Ramos (cell line): ENCODE measurements around the gene PMEPA1.

ENCODE experiments used
- in situ Hi-C: fragments of 300-500 bp; cut with MboI; formaldehyde crosslinking; loops from one replicate; pipeline ENCODE4 v1.14.3; 2022; ENCODE audit warnings: low sequenced_read_pairs; ENCODE audit not compliant: unreplicated experiment

Gene PMEPA1

DNA sequence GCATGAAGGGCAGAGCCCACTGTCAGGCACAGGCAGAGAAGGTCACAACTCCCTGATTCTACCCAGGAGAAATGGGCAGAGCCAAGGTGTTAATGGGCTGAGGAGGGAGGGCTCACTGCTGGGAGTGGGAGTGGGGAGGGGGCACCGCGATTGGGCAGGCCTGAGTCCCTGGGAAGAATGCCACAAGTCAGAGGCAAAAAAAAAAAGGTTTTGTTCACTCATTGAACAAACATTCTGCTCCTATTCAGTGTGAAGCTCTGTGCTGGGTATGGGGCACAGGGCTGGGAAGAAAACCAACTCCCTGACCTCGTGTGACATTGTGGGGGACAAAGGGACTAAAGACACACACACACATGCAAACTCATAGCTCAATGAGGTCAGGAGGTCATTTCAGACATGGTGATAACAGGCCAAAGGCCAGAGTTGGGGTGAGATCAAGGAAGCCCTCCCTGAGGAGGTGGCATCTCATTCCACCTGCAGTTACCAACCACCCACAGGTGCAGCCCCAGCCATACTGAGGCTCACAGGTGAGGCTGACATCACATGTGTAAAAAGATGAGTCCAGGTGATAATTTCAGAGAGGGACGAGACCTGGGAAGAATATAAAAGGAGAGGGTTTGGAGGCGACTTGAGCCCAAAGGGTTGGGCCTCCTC, 3.2 kb upstream of the PMEPA1 start:
- in situ Hi-C loops = no loop called here

GRCh38 chr20:57712341-57712740, 2.5 kb upstream of the PMEPA1 start:
- in situ Hi-C loops = no loop called here

GRCh38 chr20:57711826-57712225, 2.0 kb upstream of the PMEPA1 start:
- in situ Hi-C loops = no loop called here

GRCh38 chr20:57711311-57711712, 1.5 kb upstream of the PMEPA1 start:
- in situ Hi-C loops = no loop called here

- in situ Hi-C loops = no loop called here
These were observed 1.0 kb upstream of the PMEPA1 start for GRCh38 chr20:57710841-57711240.

DNA sequence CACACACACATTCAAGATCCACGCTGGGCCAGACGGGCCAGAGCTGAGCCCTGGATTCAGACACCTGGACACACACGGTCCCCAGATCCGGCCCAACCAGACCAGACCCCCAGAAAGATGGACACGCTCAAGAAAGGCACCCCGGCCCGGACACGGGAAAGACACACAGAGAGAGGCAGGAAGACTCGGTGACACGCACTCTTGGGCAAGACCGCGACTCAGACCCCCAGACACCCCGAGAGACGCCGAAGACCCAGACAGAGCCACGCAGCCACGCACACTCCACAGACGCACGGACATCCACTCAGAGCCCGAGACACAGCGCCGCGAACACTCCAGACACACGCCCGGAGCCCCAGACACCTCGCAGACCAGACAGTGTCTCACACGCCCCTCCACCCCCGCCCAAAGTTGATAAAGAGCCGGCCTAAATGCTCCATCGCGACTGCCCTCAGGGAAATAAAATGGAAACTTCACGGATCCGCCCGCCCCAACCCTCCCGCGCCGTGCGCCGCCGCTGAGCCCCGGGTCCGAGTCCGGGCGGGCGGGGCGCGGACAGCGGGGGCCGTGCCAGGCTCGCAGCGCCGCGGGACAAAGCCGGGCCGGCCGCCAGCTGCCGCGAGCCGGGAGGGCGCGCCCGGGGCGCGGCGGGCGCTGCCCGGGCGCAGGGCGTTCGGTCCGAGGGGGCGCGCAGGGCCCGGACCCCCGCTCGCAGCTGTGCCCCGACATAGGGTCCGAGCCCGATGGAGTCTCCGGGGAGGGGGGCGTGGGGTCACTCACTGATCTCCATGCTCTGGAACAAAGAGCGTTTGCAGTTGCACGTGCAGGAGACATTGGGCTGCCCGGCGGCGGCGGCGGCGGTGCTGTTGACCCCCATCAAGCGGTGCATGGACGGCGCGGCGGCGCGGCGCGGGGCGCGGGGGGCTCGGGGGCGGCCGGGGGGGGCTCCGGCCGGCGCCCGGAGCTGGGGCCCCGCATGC, 831 bp downstream of the PMEPA1 start:
- in situ Hi-C loops = no loop called here

- in situ Hi-C loops = no loop called here
These were observed 1.7 kb downstream of the PMEPA1 start for GRCh38 chr20:57707849-57708693.

DNA sequence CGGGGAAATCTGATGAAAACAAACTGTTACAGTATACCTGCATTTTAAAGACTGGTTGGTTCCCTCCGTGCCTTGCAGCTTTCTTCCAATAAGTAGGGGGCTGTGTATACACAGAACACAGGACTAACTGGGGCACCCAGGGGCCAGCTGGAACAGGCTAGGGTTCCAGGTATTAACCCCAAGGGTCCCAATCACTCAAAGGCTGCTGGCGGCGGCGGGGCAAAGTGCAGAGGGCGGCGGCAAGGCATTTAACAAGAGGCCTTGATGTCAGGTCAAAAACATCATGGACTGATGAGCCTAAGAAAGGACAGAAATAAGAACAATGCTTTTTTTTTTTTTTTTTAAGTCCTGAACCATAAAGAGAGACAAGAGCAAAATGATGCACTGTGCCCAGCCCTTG, 2.5 kb downstream of the PMEPA1 start:
- in situ Hi-C loops = no loop called here

GRCh38 chr20:57705127-57705899, 4.5 kb downstream of the PMEPA1 start:
- in situ Hi-C loops = no loop called here

DNA sequence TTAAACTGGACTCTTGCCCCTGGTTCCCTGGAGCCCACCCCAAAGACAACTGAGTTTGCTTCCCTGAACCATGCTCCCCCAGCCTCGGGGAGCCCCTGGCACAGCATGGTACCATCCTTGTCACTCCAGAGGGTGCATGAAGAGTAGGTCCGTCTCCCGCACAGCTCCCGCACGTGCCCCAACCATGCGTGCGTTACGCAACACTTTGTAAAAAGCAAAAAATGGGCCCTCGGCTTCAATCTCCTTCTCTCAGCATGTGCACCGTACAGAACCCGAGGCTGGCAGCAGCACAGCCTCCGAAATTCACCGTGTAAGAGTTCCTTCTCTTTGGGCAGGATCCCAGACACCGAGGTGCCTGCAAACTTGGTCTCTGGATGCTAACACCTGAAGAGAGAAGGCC, 5.6 kb downstream of the PMEPA1 start:
- in situ Hi-C loops = no loop called here

DNA sequence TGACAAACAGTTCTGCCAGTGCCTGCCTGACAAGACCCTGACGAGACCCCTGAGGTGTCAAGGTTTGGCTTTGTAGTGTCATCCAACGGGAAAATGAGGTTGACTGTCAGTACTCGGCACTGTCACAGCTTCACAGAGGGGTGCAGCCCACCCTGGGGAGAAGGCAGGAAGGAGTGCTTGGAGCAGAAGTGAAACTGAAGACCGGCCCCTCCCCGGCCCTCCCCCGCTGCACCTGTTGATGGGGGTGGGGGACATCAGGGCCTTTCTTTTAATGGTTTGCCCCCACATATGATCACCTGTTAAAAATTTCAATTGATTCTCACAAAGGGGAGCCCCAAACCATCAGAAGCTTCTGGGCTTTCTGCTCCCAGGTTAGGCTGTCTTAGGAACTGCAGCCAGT, 6.8 kb downstream of the PMEPA1 start:
- in situ Hi-C loops = no loop called here

DNA sequence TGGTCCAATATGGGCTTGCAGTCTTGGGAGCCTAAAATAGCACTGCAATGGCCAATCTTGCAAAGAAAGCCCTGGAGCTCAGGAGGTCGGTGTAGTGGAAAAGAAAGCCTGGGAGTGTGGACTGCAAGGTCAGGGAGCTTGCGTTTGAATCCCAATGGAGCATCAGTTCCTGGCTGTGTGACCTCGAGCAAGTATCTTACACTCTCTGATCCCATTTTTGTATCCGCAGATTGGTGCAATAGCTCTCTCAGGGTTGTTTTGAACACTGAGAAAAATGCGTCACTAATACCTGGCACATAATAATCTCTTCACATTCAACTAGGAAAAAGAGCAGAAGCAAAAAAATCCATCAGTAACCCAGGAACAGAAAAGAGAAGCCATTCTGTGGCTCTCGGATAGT, 7.3 kb downstream of the PMEPA1 start:
- in situ Hi-C loops = no loop called here

- in situ Hi-C loops = no loop called here
These were observed 7.7 kb downstream of the PMEPA1 start for GRCh38 chr20:57702091-57702490.

DNA sequence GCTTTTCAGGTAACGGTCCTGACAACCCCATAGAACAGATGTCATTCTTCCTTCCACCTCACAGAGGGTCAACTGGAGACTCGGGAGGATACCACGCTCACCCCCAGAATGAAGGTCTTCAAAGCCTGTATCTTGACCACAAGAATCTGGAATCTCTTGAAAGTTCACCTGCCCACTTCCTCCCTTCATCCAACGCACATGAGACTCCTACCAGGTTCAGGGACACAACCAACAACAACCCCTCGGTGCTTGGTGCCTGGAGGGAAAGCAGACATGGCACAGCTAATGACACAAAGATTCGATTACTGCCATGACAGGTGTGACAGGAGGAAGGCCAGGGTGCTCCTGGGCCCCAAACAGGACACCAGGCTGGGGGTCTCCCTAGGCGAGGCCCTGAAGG, 8.2 kb downstream of the PMEPA1 start:
- in situ Hi-C loops = no loop called here

DNA sequence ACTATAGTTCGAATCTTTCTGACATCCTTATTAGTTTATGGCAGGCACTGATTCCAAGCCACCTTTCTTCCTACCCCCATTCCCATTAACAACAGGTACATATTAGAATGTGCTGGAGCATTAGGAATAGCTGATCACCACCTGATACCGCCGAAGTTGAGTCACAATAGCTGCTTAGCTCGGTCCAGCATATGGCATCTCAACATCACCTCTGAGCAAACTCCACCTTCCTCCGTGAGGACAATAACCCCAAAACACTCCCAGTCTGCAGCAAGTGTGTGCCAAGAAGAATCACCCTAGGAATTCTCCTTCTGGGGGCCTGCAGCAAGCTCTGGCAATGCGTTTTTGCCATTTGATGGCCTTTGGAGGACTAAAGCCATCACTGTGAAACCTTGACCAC, 8.7 kb downstream of the PMEPA1 start:
- in situ Hi-C loops = no loop called here

DNA sequence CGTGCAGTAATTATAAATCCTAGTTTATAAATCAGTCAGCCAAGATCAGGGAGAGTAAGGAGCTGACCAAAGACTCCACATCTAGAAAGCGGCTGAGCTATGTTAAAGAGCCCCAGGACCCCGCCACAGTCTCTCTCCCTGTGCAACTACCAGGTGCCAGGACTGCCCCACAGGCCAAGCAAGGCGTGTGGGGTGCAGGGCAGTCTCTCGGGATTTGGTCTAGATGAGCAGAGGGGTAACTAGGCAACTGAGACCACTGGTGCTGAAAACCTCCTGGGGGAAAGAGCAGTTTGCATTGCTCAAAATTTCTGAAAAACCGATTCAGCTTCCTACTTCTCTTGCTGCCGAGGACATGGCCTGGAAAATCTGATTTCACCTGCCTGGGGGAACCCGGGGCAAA, 10.4 kb downstream of the PMEPA1 start:
- in situ Hi-C loops = no loop called here

DNA sequence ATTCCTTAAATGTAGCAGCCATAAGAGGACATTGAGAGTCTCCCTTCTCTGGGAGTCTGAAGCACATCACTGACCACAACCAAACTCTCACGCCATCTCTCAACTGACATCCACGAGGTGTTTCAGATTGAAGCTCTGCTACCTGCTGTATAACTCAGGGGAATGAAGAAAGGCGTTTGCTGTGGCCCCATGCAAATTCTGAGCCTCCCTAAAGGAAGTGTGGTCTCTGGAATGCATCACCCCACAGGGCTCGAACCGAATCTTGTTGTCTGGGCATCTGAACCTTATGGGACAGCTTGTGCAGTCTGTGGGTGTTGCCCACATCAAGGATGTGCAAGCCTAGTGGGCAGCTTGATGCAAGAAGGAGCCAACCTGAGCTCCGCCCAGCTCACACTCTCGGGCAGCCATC, 10.9 kb downstream of the PMEPA1 start:
- in situ Hi-C loops = no loop called here

DNA sequence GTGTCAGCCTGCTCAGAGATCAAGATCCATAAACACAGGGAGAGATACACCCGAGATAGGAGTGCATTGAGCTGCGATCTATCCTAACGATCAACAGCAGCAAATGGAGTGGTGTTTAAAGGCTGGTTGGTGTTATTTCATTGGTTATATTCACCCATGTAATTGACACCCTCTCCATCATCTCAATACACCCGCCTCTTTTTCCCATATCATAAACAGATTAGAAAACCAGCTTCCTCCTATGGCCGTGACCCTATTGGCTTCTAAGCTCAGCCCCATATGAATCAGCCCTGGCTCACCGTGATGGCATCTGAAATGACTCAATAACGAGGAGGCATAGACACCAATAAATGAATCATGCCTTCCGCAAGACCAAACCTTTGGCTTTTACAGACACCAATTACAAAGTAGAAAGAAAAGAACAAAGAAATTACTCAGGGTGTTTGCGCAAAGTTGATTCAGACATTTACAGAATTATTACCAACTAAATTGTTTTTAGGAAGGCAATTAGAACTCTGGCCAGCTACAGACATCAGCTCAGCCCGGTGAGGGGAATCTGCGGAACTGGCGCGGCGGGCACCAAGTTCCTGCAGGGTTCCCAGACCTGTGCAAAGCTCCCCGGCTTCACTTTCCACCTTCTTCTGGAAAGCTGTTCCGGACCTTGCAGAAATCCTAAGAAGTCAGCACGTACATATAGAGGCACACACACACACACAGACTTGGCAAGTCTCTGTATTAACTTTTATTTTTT, 11.5 kb downstream of the PMEPA1 start:
- in situ Hi-C loops = no loop called here

- in situ Hi-C loops = no loop called here
These were observed 12.3 kb downstream of the PMEPA1 start for GRCh38 chr20:57697543-57697942.
